OCI-LY3 (cell line): ENCODE results near the gene ABCF3.

ENCODE experiments used
- CTCF ChIP-seq: fragments of 200-600, 300-600 bp; sonication (generic); IDR thresholded peaks from 2 replicates; pipeline ENCODE4 v1.5.1; 2014; ENCODE audit warnings: antibody characterized with exemption, low read length, low read depth
- EZH2phosphoT487 ChIP-seq: fragments of 200-600 bp; shearing (Covaris generic); IDR thresholded peaks from 2 replicates; pipeline ENCODE4 v1.6.1; 2018; ENCODE audit warnings: antibody characterized with exemption, mixed run types, low read depth

GRCh38 chr3:184178521-184179138, 7.4 kb upstream of the ABCF3 start:
- TF ChIP-seq CTCF (no peak), EZH2phosphoT487 (no peak)
